Effector CD8-positive, alpha-beta T cell (primary cell): ENCODE measurements around the gene CD209.
"Not testable (repeated sequence)": the region's sequence is repeated elsewhere in the genome, so short reads cannot be mapped to it uniquely, and the experiment has no call there.

Source experiments
- DNase-seq: peaks from one replicate; lab custom pipeline; 2025; lab: John Stamatoyannopoulos, UW

CD209 gene

GRCh38 chr19:7767487-7767886 is 20.2 kb upstream of the CD209 start:
- DNase-seq: no peak

- no peak for DNase-seq
These were observed 19.2 kb upstream of the CD209 start for GRCh38 chr19:7766535-7766934.

- DNase-seq: not testable (repeated sequence)
These were observed 17.7 kb upstream of the CD209 start for GRCh38 chr19:7765043-7765442.

- not testable (repeated sequence) for DNase-seq
These were observed 16.8 kb upstream of the CD209 start for GRCh38 chr19:7764157-7764556.

- no peak for DNase-seq
These were observed 16.4 kb upstream of the CD209 start for GRCh38 chr19:7763696-7764095.

GRCh38 chr19:7762719-7763293 is 15.5 kb upstream of the CD209 start, which contains the start of gene CLEC4M:
TSS of gene CLEC4M (plus strand) at chr19:7763243. CDS start at chr19:7763267, 24 bp downstream.
- no peak for DNase-seq

GRCh38 chr19:7759156-7759555 is 11.8 kb upstream of the CD209 start:
- no peak for DNase-seq

- no peak for DNase-seq
These were observed 10.0 kb upstream of the CD209 start for GRCh38 chr19:7757358-7757757.

GRCh38 chr19:7756258-7756657 is 8.9 kb upstream of the CD209 start:
- DNase-seq: no peak

GRCh38 chr19:7751157-7751783 is 3.9 kb upstream of the CD209 start:
- DNase-seq: no peak

GRCh38 chr19:7748756-7749155 is 1.4 kb upstream of the CD209 start:
- DNase-seq: no peak

- DNase-seq: no peak
These were observed 837 bp upstream of the CD209 start for GRCh38 chr19:7748171-7748570.

GRCh38 chr19:7746306-7746705 is 1.0 kb downstream of the CD209 start:
- DNase-seq: not testable (repeated sequence)

GRCh38 chr19:7744871-7745650 is 2.3 kb downstream of the CD209 start:
- DNase-seq: no peak

- no peak for DNase-seq
These were observed 3.0 kb downstream of the CD209 start for GRCh38 chr19:7744199-7744786.

GRCh38 chr19:7743425-7743841 is 3.9 kb downstream of the CD209 start:
- no peak for DNase-seq

- DNase-seq: no peak
These were observed 4.3 kb downstream of the CD209 start for GRCh38 chr19:7742991-7743390.

- no peak for DNase-seq
These were observed 4.8 kb downstream of the CD209 start for GRCh38 chr19:7742575-7742974.

- no peak for DNase-seq
These were observed 6.7 kb downstream of the CD209 start for GRCh38 chr19:7740682-7741054.

GRCh38 chr19:7739801-7740681 is 7.3 kb downstream of the CD209 start:
- DNase-seq: no peak

GRCh38 chr19:7739211-7739755 is 8.1 kb downstream of the CD209 start:
- DNase-seq: no peak
